GM23248 (cell line): ENCODE data around the gene SEBOX. TPM values are rescaled to one million over a fixed set of nuclear protein-coding genes. Genes with fewer than 3 reads are reported as not detected.

Source experiments
- DNase-seq: peaks from one replicate; pipeline ENCODE4 v3.0.0-alpha.2; 2015
- H2AFZ ChIP-seq: fragments of 200-600 bp; sonication (generic); 2 replicates; pipeline ENCODE4 v1.6.1; 2016; ENCODE audit warnings: antibody characterized with exemption
- H3F3A ChIP-seq: fragments of 200-600 bp; sonication (generic); 2 replicates; pipeline ENCODE4 v1.6.1; 2016; ENCODE audit warnings: mild to moderate bottlenecking, antibody characterized with exemption, mixed run types; ENCODE audit not compliant: insufficient read depth
- H3K27ac ChIP-seq: fragments of 200-600 bp; sonication (generic); 2 replicates; pipeline ENCODE4 v1.5.1; 2016; ENCODE audit warnings: mild to moderate bottlenecking
- H3K27me3 ChIP-seq: fragments of 200-600 bp; sonication (generic); replicated peaks from 2 replicates; pipeline ENCODE4 v1.6.1; 2016; ENCODE audit warnings: mild to moderate bottlenecking; ENCODE audit not compliant: insufficient read depth
- H3K36me3 ChIP-seq: fragments of 200-600 bp; sonication (generic); 2 replicates; pipeline ENCODE4 v1.6.1; 2016; ENCODE audit warnings: low read depth, mild to moderate bottlenecking
- H3K4me1 ChIP-seq: fragments of 200-600 bp; sonication (generic); 2 replicates; pipeline ENCODE4 v1.6.1; 2016; ENCODE audit warnings: mild to moderate bottlenecking; ENCODE audit not compliant: insufficient read depth
- H3K4me2 ChIP-seq: fragments of 200-600 bp; sonication (generic); one replicate; pipeline ENCODE4 v1.6.1; 2016; ENCODE audit warnings: mild to moderate bottlenecking; ENCODE audit not compliant: unreplicated experiment
- H3K4me3 ChIP-seq: fragments of 200-600 bp; sonication (generic); 2 replicates; pipeline ENCODE4 v1.5.1; 2016; ENCODE audit warnings: mild to moderate bottlenecking
- H3K79me2 ChIP-seq: fragments of 200-600 bp; sonication (generic); 2 replicates; pipeline ENCODE4 v1.6.1; 2016; ENCODE audit warnings: mild to moderate bottlenecking; ENCODE audit not compliant: insufficient read depth
- H3K9ac ChIP-seq: fragments of 200-600 bp; sonication (generic); 2 replicates; pipeline ENCODE4 v1.6.1; 2016; ENCODE audit warnings: mild to moderate bottlenecking
- H3K9me2 ChIP-seq: fragments of 200-600 bp; sonication (generic); 2 replicates; pipeline ENCODE4 v1.6.1; 2016; ENCODE audit warnings: mixed run types, mild to moderate bottlenecking, moderate library complexity; ENCODE audit not compliant: insufficient read depth
- H3K9me3 ChIP-seq: fragments of 200-600 bp; sonication (generic); one replicate; pipeline ENCODE4 v1.6.1; 2017; ENCODE audit warnings: low read depth
- H4K20me1 ChIP-seq: fragments of 200-600 bp; sonication (generic); 2 replicates; pipeline ENCODE4 v1.6.0; 2016; ENCODE audit not compliant: insufficient read depth
- EZH2 ChIP-seq: fragments of 200-600 bp; sonication (generic); IDR thresholded peaks from 2 replicates; pipeline ENCODE4 v1.6.1; 2018; ENCODE audit warnings: antibody characterized with exemption, mild to moderate bottlenecking; ENCODE audit not compliant: insufficient read depth, poor library complexity, severe bottlenecking
- EZH2phosphoT487 ChIP-seq: fragments of 200-600 bp; sonication (generic); IDR thresholded peaks from 2 replicates; pipeline ENCODE4 v1.6.1; 2018; ENCODE audit warnings: antibody characterized with exemption, moderate library complexity, mild to moderate bottlenecking, low read depth; ENCODE audit not compliant: insufficient read depth
- WGBS, 2 experiments: methylation state at CpG; one replicate each; pipeline ENCODE4 v1.1.6; 2015 to 2017; ENCODE audit warnings: low lambda C conversion rate in 2 of 2, low coverage in 1 of 2; ENCODE audit errors: missing lambda C conversion rate in 2 of 2; 5-methylcytosine and 5-hydroxymethylcytosine counted together
- in situ Hi-C: fragments of 300-500 bp; cut with MboI; formaldehyde crosslinking; loops from 2 replicates; pipeline ENCODE4 v1.15.0; 2020
- polyA plus RNA-seq: library from polyadenylated mRNA; unstranded; fragments of >200 nt; fragmentation: Nextera tagmentation; extraction: Ambion mirVana; gene quantifications from 2 replicates; pipeline ENCODE4 v1.2.1, GENCODE V29; 2016
- total RNA-seq: library from RNA; depleted of rRNA; stranded (reverse); fragments of >200 nt; shearing (Covaris generic); gene quantifications from 2 replicates; pipeline ENCODE4 v1.2.3, GENCODE V29; 2014

Gene SEBOX
- total and polyA plus RNA-seq, 2 experiments from 2014 or later, result not detected

DNA sequence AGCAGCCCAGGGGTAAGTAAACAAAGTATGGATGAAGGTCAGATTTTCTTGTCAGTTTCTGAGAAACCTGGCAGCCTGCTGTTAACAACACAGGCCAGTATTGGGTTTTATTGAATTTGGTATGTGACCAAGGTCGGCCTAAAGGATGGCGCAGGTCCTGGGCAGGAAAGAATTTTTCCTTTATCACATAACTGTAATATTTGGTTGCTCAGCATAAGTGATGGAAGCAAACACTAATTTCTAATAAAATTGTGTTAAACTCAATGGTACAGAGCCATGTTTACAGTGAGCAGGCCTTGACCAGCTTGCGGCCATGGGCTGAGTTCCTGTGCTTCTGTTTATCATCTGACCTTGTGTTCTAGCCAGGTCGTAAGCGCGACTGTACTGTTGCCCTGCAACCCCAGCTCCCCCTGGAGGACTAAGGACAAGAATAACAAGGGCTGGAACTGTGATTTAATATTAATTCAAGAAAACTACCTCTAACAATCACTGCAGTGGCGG is 18.2 kb downstream of the SEBOX start:
- Histone ChIP-seq H3K27me3 (no peaks in the 10 kb centered on the region), H3K4me1 (peaks cover 24% of the 10 kb centered on the region), H3K4me3 (no peak overlapping the region), H3F3A (peaks cover 60% of the 10 kb centered on the region), H3K36me3 (peaks cover 50% of the 10 kb centered on the region), H3K4me2 (peak overlapping the region; percentile 19), H3K9me3 (no peaks in the 10 kb centered on the region), H3K27ac (peak overlapping the region; percentile 73), H2AFZ (no peak overlapping the region), H3K79me2 (peaks cover 4% of the 10 kb centered on the region), H3K9me2 (no peaks in the 10 kb centered on the region), H4K20me1 (no peaks in the 10 kb centered on the region), H3K9ac (peak overlapping the region; percentile 11; the same call in 1 of the 2 replicates)
- no peak for DNase-seq
- in situ Hi-C loops, result no loop called here
- 71 to 81% methylated on average over 7 of the region's 7 CpGs for WGBS, 2 experiments
- TF ChIP-seq EZH2 (no peak), EZH2phosphoT487 (no peak)

DNA sequence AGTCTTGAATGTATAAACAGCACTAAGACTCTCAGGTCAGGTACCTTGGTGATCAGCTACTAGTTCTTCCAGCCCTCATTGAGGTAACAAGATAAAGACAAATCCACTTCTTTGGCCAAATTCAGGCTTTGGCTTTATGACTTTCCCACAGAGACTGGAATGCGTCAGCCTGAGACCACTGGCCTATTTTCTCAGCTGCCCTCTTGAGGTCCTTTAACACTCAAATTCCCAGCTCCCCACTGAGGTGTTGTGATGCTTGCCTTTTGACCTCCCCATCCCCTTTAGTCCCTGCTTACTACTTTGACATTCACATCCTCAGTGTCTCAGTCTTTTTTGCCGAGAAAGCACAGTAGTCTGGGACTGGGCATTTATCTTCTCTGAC is 18.8 kb downstream of the SEBOX start:
- in situ Hi-C loops, result no loop called here
- Histone ChIP-seq H4K20me1 (no peaks in the 10 kb centered on the region), H3K4me2 (peak overlapping the region; percentile 19), H3K79me2 (peaks cover 7% of the 10 kb centered on the region), H3K9ac (peak overlapping the region; percentile 11; the same call in 1 of the 2 replicates), H2AFZ (no peak overlapping the region), H3K9me3 (no peaks in the 10 kb centered on the region), H3K4me3 (no peak overlapping the region), H3K27ac (peak overlapping the region; percentile 73), H3K27me3 (no peaks in the 10 kb centered on the region), H3K36me3 (peaks cover 50% of the 10 kb centered on the region), H3K9me2 (no peaks in the 10 kb centered on the region), H3K4me1 (peaks cover 24% of the 10 kb centered on the region), H3F3A (peaks cover 60% of the 10 kb centered on the region)
- TF ChIP-seq EZH2 (no peak), EZH2phosphoT487 (no peak)
- no peak for DNase-seq
- WGBS, 2 experiments, result 94 to 98% methylated on average over 2 of the region's 2 CpGs

- Histone ChIP-seq H3K27me3 (no peaks in the 10 kb centered on the region), H3K4me3 (no peak overlapping the region), H3K9me2 (no peaks in the 10 kb centered on the region), H3K36me3 (peaks cover 51% of the 10 kb centered on the region), H3K9me3 (no peaks in the 10 kb centered on the region), H3K4me1 (peaks cover 24% of the 10 kb centered on the region), H3K27ac (peak overlapping the region; percentile 73), H3F3A (peaks cover 60% of the 10 kb centered on the region), H3K4me2 (no peak overlapping the region), H3K9ac (peak overlapping the region; percentile 11; the same call in 1 of the 2 replicates), H3K79me2 (peaks cover 9% of the 10 kb centered on the region), H4K20me1 (no peaks in the 10 kb centered on the region), H2AFZ (no peak overlapping the region)
- no peak for DNase-seq
- in situ Hi-C loops, result no loop called here
- TF ChIP-seq EZH2phosphoT487, result no peak
- TF ChIP-seq EZH2, result no peak
- 82 to 87% methylated on average over 12 to 13 of the region's 13 CpGs for WGBS, 2 experiments
These were observed 19.4 kb downstream of the SEBOX start for GRCh38 chr17:28345419-28346198.

DNA sequence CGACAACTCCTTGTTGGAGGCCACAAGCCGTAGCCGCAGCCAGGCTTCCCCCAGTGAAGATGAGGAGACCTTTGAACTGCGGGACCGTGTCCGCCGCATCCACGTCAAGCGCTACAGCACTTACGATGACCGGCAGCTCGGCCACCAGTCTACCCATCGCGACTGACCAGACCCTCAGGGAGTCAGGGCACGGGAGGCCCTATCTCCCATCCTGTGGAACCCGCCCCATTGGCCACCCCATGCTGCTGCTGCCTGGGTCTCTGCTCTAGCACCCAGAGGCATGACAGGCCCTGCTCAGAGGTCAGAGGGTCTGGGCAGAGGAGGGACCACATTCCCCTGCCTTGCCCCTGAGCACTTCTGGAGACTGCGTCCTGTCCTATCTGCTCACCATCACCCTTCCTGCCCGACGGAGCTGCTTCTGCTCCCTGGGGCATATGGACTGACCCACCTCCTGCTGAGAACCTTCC is 20.5 kb downstream of the SEBOX start:
- Histone ChIP-seq H3K9me2 (no peaks in the 10 kb centered on the region), H2AFZ (no peak overlapping the region)

More for the DNA sequence above, 20.5 kb downstream of the SEBOX start:
- Histone ChIP-seq H3F3A (peaks cover 48% of the 10 kb centered on the region), H3K9me3 (no peaks in the 10 kb centered on the region), H3K4me2 (no peak overlapping the region), H3K9ac (no peak overlapping the region), H4K20me1 (no peaks in the 10 kb centered on the region), H3K27me3 (no peaks in the 10 kb centered on the region), H3K36me3 (peaks cover 44% of the 10 kb centered on the region), H3K79me2 (peaks cover 20% of the 10 kb centered on the region), H3K27ac (0 out of 2 replicates have a peak overlapping the region, but pooled peaks have one; percentile 73), H3K4me1 (peaks cover 24% of the 10 kb centered on the region), H3K4me3 (no peak overlapping the region)
- 90 to 92% methylated on average over 18 to 19 of the region's 19 CpGs for WGBS, 2 experiments
- no peak for DNase-seq
- in situ Hi-C loops, result no loop called here
- TF ChIP-seq EZH2phosphoT487, result no peak
- no peak for TF ChIP-seq EZH2
